ENCODE results near the gene CYP4V2.

The CYP4V2 gene

GRCh38 chr4:186189656-186190055 lies 1.7 kb upstream of the CYP4V2 start:
- no peak for DNase-seq (ENCODE audit: low read depth in 2 of 2)

GRCh38 chr4:186190581-186191199 lies 677 bp upstream of the CYP4V2 start:
- peak; percentile 9 to 29 for DNase-seq (ENCODE audit: low read depth in 2 of 2)

- no peak for DNase-seq (ENCODE audit: low read depth in 2 of 2)
Observed at GRCh38 chr4:186192066-186192612, 772 bp downstream of the CYP4V2 start.

DNA sequence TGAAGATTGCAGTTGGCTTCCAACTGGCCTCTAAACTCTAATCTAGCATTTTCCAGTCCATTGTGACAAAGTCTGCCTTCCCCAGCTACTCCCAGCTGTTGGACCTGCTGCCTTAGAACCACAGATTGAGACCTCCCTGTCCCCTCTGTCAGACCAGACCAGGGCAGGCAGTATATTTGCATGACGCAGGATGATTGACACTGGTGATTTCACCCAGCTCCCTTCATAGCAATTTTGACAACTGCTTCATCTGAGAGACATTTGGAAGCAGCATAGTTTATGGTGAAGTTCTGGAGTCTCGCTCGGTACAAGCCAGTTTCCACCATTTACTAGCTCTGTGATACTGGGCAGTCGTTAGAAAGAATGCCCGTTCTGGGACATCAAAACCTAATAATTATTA lies 2.5 kb downstream of the CYP4V2 start:
- DNase-seq (ENCODE audit: low read depth in 2 of 2) = no peak

- no peak for DNase-seq (ENCODE audit: low read depth in 2 of 2)
Observed at GRCh38 chr4:186196063-186196462, 4.7 kb downstream of the CYP4V2 start.

- DNase-seq (ENCODE audit: low read depth in 2 of 2) = no peak
Observed at GRCh38 chr4:186200516-186200915, 9.1 kb downstream of the CYP4V2 start.

- DNase-seq (ENCODE audit: low read depth in 2 of 2) = no peak
Observed at GRCh38 chr4:186201010-186201409, 9.6 kb downstream of the CYP4V2 start.

GRCh38 chr4:186201535-186202230 lies 10.3 kb downstream of the CYP4V2 start:
- peak; percentile 17 to 37 for DNase-seq (ENCODE audit: low read depth in 2 of 2)

- no peak for DNase-seq (ENCODE audit: low read depth in 2 of 2)
Observed at GRCh38 chr4:186202490-186203140, 11.2 kb downstream of the CYP4V2 start.

- no peak for DNase-seq (ENCODE audit: low read depth in 2 of 2)
Observed at GRCh38 chr4:186203406-186203805, 12.0 kb downstream of the CYP4V2 start.

DNA sequence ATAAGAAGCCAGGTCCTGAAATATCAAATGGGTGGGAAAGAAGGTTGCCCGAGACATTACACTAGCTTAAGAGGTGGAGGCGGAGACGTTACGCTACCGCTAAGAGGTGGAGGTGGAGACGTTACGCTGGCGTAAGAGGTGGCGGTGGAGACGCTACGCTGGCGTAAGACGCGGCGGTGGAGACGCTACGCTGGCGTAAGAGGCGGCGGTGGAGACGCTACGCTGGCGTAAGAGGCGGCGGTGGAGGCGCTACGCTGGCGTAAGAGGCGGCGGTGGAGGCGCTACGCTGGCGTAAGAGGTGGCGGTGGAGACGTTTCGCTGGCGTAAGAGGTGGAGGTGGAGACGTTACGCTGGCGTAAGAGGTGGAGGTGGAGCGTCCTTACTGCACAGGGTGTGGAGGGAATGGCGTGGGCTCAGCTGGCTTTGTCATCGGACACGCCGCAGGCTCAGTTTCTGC lies 12.8 kb downstream of the CYP4V2 start:
- peak in 1 of 2 donors; percentile 53 for DNase-seq (ENCODE audit: low read depth in 2 of 2)

- DNase-seq (ENCODE audit: low read depth in 2 of 2) = no peak
Observed at GRCh38 chr4:186204686-186205085, 13.3 kb downstream of the CYP4V2 start.

GRCh38 chr4:186205156-186205555 lies 13.8 kb downstream of the CYP4V2 start:
- DNase-seq (ENCODE audit: low read depth in 2 of 2) = no peak

GRCh38 chr4:186216465-186217024 lies 25.2 kb downstream of the CYP4V2 start:
- DNase-seq (ENCODE audit: low read depth in 2 of 2) = no peak

GRCh38 chr4:186217733-186218293 lies 26.4 kb downstream of the CYP4V2 start:
- DNase-seq (ENCODE audit: low read depth in 2 of 2) = no peak

DNA sequence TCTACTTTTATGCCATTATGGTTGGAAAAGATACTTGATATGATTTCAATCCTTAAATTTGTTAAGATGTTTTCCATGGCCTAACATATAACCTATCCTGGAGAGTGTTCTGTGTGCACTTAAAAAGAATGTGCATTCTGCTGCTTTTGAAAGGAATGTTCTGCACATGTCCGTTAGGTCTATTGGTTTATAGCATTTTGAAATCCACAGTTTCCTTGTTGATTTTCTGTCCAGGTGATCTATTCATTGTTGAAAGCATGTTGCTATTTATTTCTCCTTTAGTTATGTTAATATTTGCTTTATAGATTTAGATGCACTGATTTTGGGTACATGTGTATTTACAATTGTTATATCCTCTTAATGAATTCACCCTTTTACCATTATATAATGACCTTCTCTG lies 30.3 kb downstream of the CYP4V2 start:
- DNase-seq (ENCODE audit: low read depth in 2 of 2) = no peak

DNA sequence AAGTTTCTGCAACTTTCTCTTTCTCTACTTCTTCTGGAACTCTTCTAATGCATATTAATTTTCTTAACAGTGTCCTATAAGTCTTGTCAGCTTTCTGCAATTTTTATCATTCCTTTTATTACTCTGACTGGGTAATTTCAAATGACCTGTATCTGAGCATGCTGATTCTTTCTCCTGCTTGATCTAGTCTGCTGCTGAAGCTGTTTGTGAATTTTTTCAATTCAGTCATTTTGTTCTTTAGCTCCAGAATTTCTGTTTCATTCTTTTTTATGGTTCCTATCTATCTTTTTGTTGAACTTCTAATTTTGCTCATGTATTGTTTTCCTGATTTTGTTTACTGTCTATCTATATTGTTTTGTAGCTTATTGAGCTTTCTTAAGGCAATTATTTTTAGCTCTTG lies 34.5 kb downstream of the CYP4V2 start:
- DNase-seq (ENCODE audit: low read depth in 2 of 2) = no peak

DNA sequence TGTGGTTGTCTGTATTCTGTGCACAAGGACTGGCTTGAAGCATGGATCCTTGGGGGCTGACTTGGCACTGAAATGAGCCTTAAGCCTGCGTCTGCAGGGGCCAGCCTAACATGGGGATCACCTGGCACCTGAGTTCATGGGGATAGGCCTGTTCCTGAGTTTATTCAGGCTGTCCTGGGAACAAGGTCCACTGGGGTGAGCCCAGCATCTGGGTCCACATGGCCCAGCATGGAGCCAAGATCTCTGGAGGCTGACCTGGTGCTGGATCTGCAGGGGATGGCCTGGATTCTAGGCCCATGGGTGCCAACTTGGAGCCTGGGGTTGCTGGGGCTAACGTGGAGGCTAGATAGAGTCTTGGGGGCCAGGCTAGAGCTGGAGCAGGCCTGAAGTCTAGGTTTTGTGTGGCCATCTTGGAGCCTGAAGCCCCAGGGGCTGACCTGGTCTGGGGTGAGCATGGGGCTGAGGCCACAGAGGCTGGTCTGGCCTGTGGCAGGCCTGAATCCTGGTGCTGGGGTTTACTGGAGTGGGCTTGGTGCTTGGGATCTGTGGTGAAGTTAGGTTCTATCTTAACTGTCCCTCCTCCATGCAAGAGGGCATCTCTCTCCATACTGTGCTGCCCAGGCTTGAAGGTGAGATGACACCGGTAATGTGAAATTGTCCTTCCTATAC lies 35.3 kb downstream of the CYP4V2 start:
- no peak for DNase-seq (ENCODE audit: low read depth in 2 of 2)

DNA sequence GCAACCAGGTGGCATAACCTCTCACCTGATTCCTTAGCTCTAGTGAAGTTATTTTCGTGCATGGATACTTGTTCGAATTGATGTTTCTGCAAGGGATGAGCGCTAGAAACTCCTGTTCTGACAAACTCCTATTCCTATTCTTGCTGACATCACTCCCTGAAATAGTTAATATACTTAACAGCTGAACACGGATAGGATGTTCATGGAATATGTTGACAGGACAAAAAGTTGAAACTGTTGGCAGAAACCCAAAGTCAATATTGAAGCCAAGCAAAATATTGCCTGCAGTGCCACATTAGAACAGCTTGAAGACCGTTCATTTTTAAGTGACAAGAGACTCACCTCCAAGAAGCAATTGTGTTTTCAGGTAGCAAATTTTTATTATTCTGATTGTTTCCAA lies 35.9 kb downstream of the CYP4V2 start, which contains the start of gene KLKB1:
Gene KLKB1, plus strand, starts transcription at position 287 of the 400 bp plus-strand sequence. CDS start 689 bp downstream, outside the sequence.
- no peak for DNase-seq (ENCODE audit: low read depth in 2 of 2)

- no peak for DNase-seq (ENCODE audit: low read depth in 2 of 2)
Observed at GRCh38 chr4:186227744-186228513, 36.6 kb downstream of the CYP4V2 start.

DNA sequence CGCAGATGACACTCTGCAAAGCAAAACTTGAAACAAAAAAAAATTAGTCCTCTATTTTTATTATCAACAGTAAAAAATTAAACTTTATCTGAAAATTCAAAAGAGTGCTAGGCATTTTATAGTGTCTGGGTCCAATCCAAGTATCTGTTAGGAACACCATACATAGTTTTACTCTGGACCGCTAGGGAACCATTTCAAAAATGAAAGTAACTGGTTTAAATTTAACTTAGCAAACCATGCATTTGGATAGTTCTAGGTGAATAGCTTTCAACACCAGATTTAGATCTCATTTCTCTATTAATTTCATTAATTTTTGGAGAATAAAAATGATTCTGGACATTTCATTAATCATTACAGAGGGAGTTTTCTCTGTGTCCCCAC lies 37.1 kb downstream of the CYP4V2 start:
- no peak for DNase-seq (ENCODE audit: low read depth in 2 of 2)

All from stimulated activated CD8-positive, alpha-beta memory T cell treated with anti-CD3 and anti-CD28 coated beads, Interleukin-15, amount 100 ng/mL, for 4 hours (primary cell).